Tibial nerve (tissue), 4 donors: Measurements from ENCODE around the gene MRPS9.

Experiments used
- CTCF ChIP-seq, 5 experiments: fragments of 200-600 bp in 3 of 5; fragments of 450-650 bp in 2 of 5; sonication (generic) in 3 of 5; IDR thresholded peaks; one replicate each; pipeline ENCODE4 v1.5.1; 2016 to 2019; ENCODE audit warnings: antibody characterized with exemption in 5 of 5, mild to moderate bottlenecking in 3 of 5, moderate library complexity in 2 of 5
- EP300 ChIP-seq, 2 donors: sonication (generic); formaldehyde crosslinking; IDR thresholded peaks; one replicate each; pipeline ENCODE4 v1.6.1; 2017; ENCODE audit warnings: antibody characterized with exemption in 2 of 2, mild to moderate bottlenecking in 1 of 2
- POLR2A ChIP-seq, 2 donors: fragments of 450-650 bp; IDR thresholded peaks; one replicate each; pipeline ENCODE4 v1.6.1; 2017; ENCODE audit warnings: antibody characterized with exemption in 2 of 2, mild to moderate bottlenecking in 2 of 2, moderate library complexity in 2 of 2

GRCh38 chr2:105125920-105126319, 88.1 kb downstream of the MRPS9 start:
- TF ChIP-seq CTCF (IDR thresholded peaks at IDR 0.05), result no peak
- TF ChIP-seq POLR2A (IDR thresholded peaks at IDR 0.05), result no peak
- no peak for TF ChIP-seq EP300 (IDR thresholded peaks at IDR 0.05)
